Measurements from ENCODE around the gene TRAPPC10.

TRAPPC10 gene

GRCh38 chr21:44049182-44049581 is 37.1 kb downstream of the TRAPPC10 start:
- TF ChIP-seq FOXM1 (IDR thresholded peaks at IDR 0.05; ENCODE audit: borderline replicate concordance, low read depth) (no peak), EP300 (IDR thresholded peaks at IDR 0.05; ENCODE audit: borderline replicate concordance) (no peak), TCF12 (IDR thresholded peaks at IDR 0.05; ENCODE audit: low read depth) (no peak), TEAD4 (IDR thresholded peaks at IDR 0.05) (no peak), RAD21 (IDR thresholded peaks at IDR 0.05; ENCODE audit: low read depth) (no peak), ZBTB7A (IDR thresholded peaks at IDR 0.05; ENCODE audit: low read depth) (no peak), USF1 (IDR thresholded peaks at IDR 0.05) (no peak), TAF1 (IDR thresholded peaks at IDR 0.05; ENCODE audit: low read depth) (no peak), NFIC (IDR thresholded peaks at IDR 0.05) (no peak), EGR1 (IDR thresholded peaks at IDR 0.05) (no peak), YY1 (IDR thresholded peaks at IDR 0.05; ENCODE audit: low read depth) (no peak), CEBPB (IDR thresholded peaks at IDR 0.05) (no peak), CREB1 (IDR thresholded peaks at IDR 0.05; ENCODE audit: low read depth) (no peak), MAX (IDR thresholded peaks at IDR 0.05) (no peak)
- TF ChIP-seq, protein P1, sequence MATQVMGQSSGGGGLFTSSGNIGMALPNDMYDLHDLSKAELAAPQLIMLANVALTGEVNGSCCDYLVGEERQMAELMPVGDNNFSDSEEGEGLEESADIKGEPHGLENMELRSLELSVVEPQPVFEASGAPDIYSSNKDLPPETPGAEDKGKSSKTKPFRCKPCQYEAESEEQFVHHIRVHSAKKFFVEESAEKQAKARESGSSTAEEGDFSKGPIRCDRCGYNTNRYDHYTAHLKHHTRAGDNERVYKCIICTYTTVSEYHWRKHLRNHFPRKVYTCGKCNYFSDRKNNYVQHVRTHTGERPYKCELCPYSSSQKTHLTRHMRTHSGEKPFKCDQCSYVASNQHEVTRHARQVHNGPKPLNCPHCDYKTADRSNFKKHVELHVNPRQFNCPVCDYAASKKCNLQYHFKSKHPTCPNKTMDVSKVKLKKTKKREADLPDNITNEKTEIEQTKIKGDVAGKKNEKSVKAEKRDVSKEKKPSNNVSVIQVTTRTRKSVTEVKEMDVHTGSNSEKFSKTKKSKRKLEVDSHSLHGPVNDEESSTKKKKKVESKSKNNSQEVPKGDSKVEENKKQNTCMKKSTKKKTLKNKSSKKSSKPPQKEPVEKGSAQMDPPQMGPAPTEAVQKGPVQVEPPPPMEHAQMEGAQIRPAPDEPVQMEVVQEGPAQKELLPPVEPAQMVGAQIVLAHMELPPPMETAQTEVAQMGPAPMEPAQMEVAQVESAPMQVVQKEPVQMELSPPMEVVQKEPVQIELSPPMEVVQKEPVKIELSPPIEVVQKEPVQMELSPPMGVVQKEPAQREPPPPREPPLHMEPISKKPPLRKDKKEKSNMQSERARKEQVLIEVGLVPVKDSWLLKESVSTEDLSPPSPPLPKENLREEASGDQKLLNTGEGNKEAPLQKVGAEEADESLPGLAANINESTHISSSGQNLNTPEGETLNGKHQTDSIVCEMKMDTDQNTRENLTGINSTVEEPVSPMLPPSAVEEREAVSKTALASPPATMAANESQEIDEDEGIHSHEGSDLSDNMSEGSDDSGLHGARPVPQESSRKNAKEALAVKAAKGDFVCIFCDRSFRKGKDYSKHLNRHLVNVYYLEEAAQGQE (IDR thresholded peaks at IDR 0.05; ENCODE audit: low read depth) = no peak

- TF ChIP-seq CEBPB (IDR thresholded peaks at IDR 0.05) (no peak), EGR1 (IDR thresholded peaks at IDR 0.05) (no peak), TCF12 (IDR thresholded peaks at IDR 0.05; ENCODE audit: low read depth) (no peak), YY1 (IDR thresholded peaks at IDR 0.05; ENCODE audit: low read depth) (no peak), CREB1 (IDR thresholded peaks at IDR 0.05; ENCODE audit: low read depth) (no peak), TEAD4 (IDR thresholded peaks at IDR 0.05) (no peak), EP300 (IDR thresholded peaks at IDR 0.05; ENCODE audit: borderline replicate concordance) (no peak), USF1 (IDR thresholded peaks at IDR 0.05) (no peak), NFIC (IDR thresholded peaks at IDR 0.05) (no peak), ZBTB7A (IDR thresholded peaks at IDR 0.05; ENCODE audit: low read depth) (no peak), RAD21 (IDR thresholded peaks at IDR 0.05; ENCODE audit: low read depth) (no peak), MAX (IDR thresholded peaks at IDR 0.05) (no peak), TAF1 (IDR thresholded peaks at IDR 0.05; ENCODE audit: low read depth) (no peak), FOXM1 (IDR thresholded peaks at IDR 0.05; ENCODE audit: borderline replicate concordance, low read depth) (no peak)
- TF ChIP-seq, protein P1 (IDR thresholded peaks at IDR 0.05; ENCODE audit: low read depth) = no peak
These were observed 37.5 kb downstream of the TRAPPC10 start for GRCh38 chr21:44049606-44050005.

- no peak for TF ChIP-seq CEBPB (IDR thresholded peaks at IDR 0.05)
- TF ChIP-seq CREB1 (IDR thresholded peaks at IDR 0.05; ENCODE audit: low read depth) = no peak
- TF ChIP-seq EGR1 (IDR thresholded peaks at IDR 0.05) = no peak
- TF ChIP-seq USF1 (IDR thresholded peaks at IDR 0.05) = no peak
- TF ChIP-seq RAD21 (IDR thresholded peaks at IDR 0.05; ENCODE audit: low read depth) = no peak
- TF ChIP-seq ZBTB7A (IDR thresholded peaks at IDR 0.05; ENCODE audit: low read depth) = no peak
- TF ChIP-seq TCF12 (IDR thresholded peaks at IDR 0.05; ENCODE audit: low read depth) = no peak
- TF ChIP-seq MAX (IDR thresholded peaks at IDR 0.05) = no peak
- TF ChIP-seq TEAD4 (IDR thresholded peaks at IDR 0.05) = no peak
- TF ChIP-seq EP300 (IDR thresholded peaks at IDR 0.05; ENCODE audit: borderline replicate concordance) = no peak
- no peak for TF ChIP-seq NFIC (IDR thresholded peaks at IDR 0.05)
These were observed 38.2 kb downstream of the TRAPPC10 start for GRCh38 chr21:44050276-44050675.

GRCh38 chr21:44051462-44051941 is 39.4 kb downstream of the TRAPPC10 start:
- TF ChIP-seq, protein P1 (IDR thresholded peaks at IDR 0.05; ENCODE audit: low read depth) = no peak
- TF ChIP-seq NFIC (IDR thresholded peaks at IDR 0.05) = no peak
- TF ChIP-seq TEAD4 (IDR thresholded peaks at IDR 0.05) = no peak
- no peak for TF ChIP-seq RAD21 (IDR thresholded peaks at IDR 0.05; ENCODE audit: low read depth)
- no peak for TF ChIP-seq ZBTB7A (IDR thresholded peaks at IDR 0.05; ENCODE audit: low read depth)
- TF ChIP-seq USF1 (IDR thresholded peaks at IDR 0.05) = no peak
- no peak for TF ChIP-seq TAF1 (IDR thresholded peaks at IDR 0.05; ENCODE audit: low read depth)
- TF ChIP-seq CEBPB (IDR thresholded peaks at IDR 0.05) = no peak
- no peak for TF ChIP-seq MAX (IDR thresholded peaks at IDR 0.05)
- no peak for TF ChIP-seq EP300 (IDR thresholded peaks at IDR 0.05; ENCODE audit: borderline replicate concordance)
- no peak for TF ChIP-seq CREB1 (IDR thresholded peaks at IDR 0.05; ENCODE audit: low read depth)
- TF ChIP-seq TCF12 (IDR thresholded peaks at IDR 0.05; ENCODE audit: low read depth) = no peak

Measured in Ishikawa (cell line).